Psoas muscle (tissue), 8 donors: ENCODE measurements around the gene ALDH1A2. TPM values are rescaled to one million over a fixed set of nuclear protein-coding genes. Genes with fewer than 3 reads are reported as not detected.

Source experiments
- ATAC-seq, 4 donors: fragments of 200-7000 bp; cut with Tn5 transposase; one replicate each; pipeline ENCODE4 v1.9.1; 2020; ENCODE audit warnings: moderate library complexity in 3 of 4, mild to moderate bottlenecking in 2 of 4
- DNase-seq, 2 donors: peaks; one replicate each; pipeline ENCODE4 v3.0.0-alpha.2; 2020
- H3K27ac ChIP-seq: fragments of 200-600 bp; one replicate; pipeline ENCODE4 v1.8.0; 2022
- H3K27me3 ChIP-seq, 3 donors: fragments of 200-600 bp in 1 of 3; one replicate each; pipeline versions ENCODE4 v1.6.1 to v1.8.0; 2013 to 2022; ENCODE audit warnings: low read length in 2 of 3, mild to moderate bottlenecking in 2 of 3, moderate library complexity in 1 of 3; ENCODE audit not compliant: insufficient read depth in 3 of 3
- H3K36me3 ChIP-seq, 2 donors: fragments of 200-600 bp in 1 of 2; one replicate each; pipeline versions ENCODE4 v1.6.1 to v1.8.0; 2013 to 2022; ENCODE audit warnings: low read depth in 1 of 2, mild to moderate bottlenecking in 1 of 2, moderate library complexity in 1 of 2; ENCODE audit not compliant: insufficient read depth in 1 of 2
- H3K4me1 ChIP-seq: fragments of 200-600 bp; one replicate; pipeline ENCODE4 v1.8.0; 2022
- H3K4me3 ChIP-seq: fragments of 200-600 bp; one replicate; pipeline ENCODE4 v1.8.0; 2022; ENCODE audit warnings: mild to moderate bottlenecking
- H3K9me3 ChIP-seq: fragments of 200-600 bp; one replicate; pipeline ENCODE4 v1.8.0; 2022
- WGBS, 3 donors: extraction: QIAGEN DNeasy Blood & Tissue Kit; methylation state at CpG; one replicate each; pipeline versions ENCODE4 v1.1.6 to v1.1.7; 2013; 5-methylcytosine and 5-hydroxymethylcytosine counted together
- intact Hi-C, 2 donors: fragments of 100-400 bp; cut with DNase I; formaldehyde crosslinking; loops; one replicate each; pipeline versions ENCODE4 v1.11.0 to v1.14.2; 2022
- polyA plus RNA-seq, 3 donors: library from polyadenylated mRNA; stranded (reverse); fragments of 200-250 nt; gene quantifications; one replicate each; pipeline ENCODE4 v1.2.3, GENCODE V29; 2013
- total RNA-seq, 4 donors: library from RNA; stranded (reverse); fragmentation: NEBNext Ultra II Directional in 2 of 4; extraction: Animal tissue kit (Norgen Biotek cat#: 25700) in 2 of 4; gene quantifications; one replicate each; pipeline versions ENCODE4 v1.2.1 to v1.2.4, GENCODE V29; 2021 to 2023
- TF ChIP-seq, protein P1 (sequence below): fragments of 200-600 bp; IDR thresholded peaks from one replicate; pipeline ENCODE4 v1.8.0; 2022; ENCODE audit warnings: antibody characterized with exemption
- donor health status: healthy with polysubstance abuse.
- donor health status: DM: no; HTN: no; CAD: no; lungs with moderate emphysema.
- donor health status: Bipolar disorder and iron deficiency.
- donor health status: healthy.
- donor health status: DM: yes; HTN: yes; CAD: no.
- donor health status: DM: no; HTN: no; CAD: no.
- donor health status: DM: no; HTN: no; CAD: no.
- donor health status: DM: yes; HTN: yes; CAD: no.

The ALDH1A2 gene
- total and polyA plus RNA-seq, 7 donors = 0.74 to 4.7 (median 2.5) TPM

DNA sequence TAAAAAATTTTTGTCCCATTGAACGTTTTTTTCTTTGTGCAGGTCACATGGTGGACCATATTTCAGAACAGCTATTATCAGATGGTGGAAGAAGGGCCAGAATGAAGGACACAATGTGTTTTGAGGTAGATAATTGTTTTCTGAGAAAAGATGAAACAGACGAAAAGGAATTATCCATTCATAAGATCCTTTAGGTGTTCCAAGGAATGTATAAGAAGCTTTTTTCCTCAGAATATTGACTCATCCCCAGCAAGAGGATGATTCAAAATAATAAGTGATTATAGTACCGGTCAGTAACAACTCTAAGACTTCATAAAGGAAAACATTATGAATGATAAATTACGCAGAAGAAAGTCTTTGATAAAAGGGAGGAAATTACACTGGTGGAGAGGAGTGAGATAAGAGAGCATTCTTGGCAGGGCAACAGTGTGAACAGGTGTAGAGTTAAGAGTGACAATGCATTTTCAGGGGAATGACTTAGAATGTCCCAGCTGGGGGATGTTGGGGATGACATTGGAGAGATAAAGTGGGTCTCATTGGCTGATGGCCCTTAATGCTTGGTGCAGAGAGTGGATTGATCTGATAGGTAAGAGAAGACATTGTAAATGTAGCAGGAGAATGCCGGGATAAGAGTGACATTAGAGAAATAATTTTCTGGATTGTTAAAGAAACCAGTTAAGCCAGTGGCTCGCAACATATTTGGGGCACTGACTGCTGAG is 45.6 kb upstream of the ALDH1A2 start:
- Histone ChIP-seq H3K27ac (no peak overlapping the region), H3K4me3 (no peak overlapping the region), H3K4me1 (no peaks in the 10 kb centered on the region), H3K36me3 (no peaks in the 10 kb centered on the region), H3K9me3 (no peaks in the 10 kb centered on the region), H3K27me3 (peaks cover 0 to 16% (median 3%) of the 10 kb centered on the region in 3 donors)
- intact Hi-C loops = no loop called here
- WGBS, 3 donors = 76 to 80% (median 77%) methylated on average over 6 of the region's 6 CpGs
- no peak for ATAC-seq
- no peak for DNase-seq
- TF ChIP-seq, protein P1, sequence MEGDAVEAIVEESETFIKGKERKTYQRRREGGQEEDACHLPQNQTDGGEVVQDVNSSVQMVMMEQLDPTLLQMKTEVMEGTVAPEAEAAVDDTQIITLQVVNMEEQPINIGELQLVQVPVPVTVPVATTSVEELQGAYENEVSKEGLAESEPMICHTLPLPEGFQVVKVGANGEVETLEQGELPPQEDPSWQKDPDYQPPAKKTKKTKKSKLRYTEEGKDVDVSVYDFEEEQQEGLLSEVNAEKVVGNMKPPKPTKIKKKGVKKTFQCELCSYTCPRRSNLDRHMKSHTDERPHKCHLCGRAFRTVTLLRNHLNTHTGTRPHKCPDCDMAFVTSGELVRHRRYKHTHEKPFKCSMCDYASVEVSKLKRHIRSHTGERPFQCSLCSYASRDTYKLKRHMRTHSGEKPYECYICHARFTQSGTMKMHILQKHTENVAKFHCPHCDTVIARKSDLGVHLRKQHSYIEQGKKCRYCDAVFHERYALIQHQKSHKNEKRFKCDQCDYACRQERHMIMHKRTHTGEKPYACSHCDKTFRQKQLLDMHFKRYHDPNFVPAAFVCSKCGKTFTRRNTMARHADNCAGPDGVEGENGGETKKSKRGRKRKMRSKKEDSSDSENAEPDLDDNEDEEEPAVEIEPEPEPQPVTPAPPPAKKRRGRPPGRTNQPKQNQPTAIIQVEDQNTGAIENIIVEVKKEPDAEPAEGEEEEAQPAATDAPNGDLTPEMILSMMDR = no peak

DNA sequence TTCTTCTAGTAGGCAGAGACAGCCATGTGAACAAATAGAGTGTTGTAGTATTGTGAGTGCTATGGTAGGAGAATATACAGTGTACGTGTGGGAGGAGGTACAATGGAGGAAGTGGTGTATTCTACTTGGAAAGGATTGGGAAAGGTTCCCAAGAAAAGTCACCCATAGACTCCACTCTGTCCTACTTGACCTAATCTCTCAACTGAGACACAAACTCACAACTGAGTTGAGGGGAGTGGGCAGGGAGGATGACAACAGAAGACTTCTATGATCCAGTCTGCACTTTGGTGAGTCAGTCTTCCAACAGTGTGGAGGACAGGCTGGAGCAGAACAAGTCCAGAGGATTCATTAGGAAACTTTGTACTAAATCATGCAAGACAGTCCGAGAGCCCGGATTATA is 43.9 kb upstream of the ALDH1A2 start:
- no peak overlapping the region for H3K27ac ChIP-seq
- ATAC-seq = no peak
- H3K27me3 ChIP-seq = peaks cover 0 to 16% (median 3%) of the 10 kb centered on the region in 3 donors
- no peaks in the 10 kb centered on the region for H3K36me3 ChIP-seq
- no peaks in the 10 kb centered on the region for H3K4me1 ChIP-seq
- 78 to 88% (median 81%) methylated on average over 3 of the region's 3 CpGs for WGBS, 3 donors
- TF ChIP-seq, protein P1 = no peak
- H3K9me3 ChIP-seq = no peaks in the 10 kb centered on the region
- H3K4me3 ChIP-seq = no peak overlapping the region
- intact Hi-C loops = no loop called here
- DNase-seq = no peak

DNA sequence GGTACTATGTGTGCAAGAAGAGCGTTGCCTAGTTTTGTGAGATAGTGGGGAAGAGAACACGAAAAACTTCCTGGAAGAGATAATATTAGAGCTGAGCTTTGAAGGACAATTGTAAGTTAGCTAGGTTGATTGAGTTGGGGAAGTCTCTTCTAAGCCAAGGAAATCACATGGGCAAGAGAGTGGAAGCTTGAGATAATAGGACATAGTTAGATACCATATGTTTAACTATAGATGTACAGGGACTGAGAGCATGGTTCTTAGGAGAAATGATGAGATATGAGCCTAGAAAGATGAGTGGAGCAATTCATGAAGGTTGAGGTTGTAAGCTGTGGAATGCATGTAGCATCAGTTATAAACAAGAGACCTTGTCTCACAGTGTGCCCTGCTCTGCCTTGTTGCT is 42.6 kb upstream of the ALDH1A2 start:
- Histone ChIP-seq H3K4me1 (no peaks in the 10 kb centered on the region), H3K36me3 (no peaks in the 10 kb centered on the region), H3K9me3 (no peaks in the 10 kb centered on the region), H3K27ac (no peak overlapping the region), H3K4me3 (no peak overlapping the region), H3K27me3 (peaks cover 0 to 16% (median 3%) of the 10 kb centered on the region in 3 donors)
- intact Hi-C loops = no loop called here
- DNase-seq = no peak
- WGBS, 3 donors = 92 to 94% (median 93%) methylated on average over 2 of the region's 2 CpGs
- TF ChIP-seq, protein P1 = no peak
- no peak for ATAC-seq

DNA sequence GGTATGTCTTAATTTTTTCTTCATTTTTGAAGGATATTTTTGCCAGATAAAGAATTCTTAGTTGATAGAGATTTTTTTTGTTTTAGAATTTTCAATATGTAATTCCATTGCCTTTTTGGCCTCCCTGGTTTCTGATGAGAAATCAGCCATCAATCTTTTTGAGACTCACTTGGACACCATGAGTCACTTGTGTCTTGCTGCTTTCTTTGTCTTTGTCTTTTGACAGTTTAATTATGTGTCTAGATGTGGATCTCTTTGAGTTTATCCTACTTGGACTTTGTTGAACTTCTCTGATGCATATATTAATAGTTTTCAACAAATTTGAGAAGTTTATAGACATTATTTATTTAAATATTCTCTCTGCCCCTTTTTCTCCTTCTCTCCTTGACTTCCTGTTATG is 38.0 kb upstream of the ALDH1A2 start:
- Histone ChIP-seq H3K9me3 (no peaks in the 10 kb centered on the region), H3K4me3 (no peak overlapping the region), H3K4me1 (no peaks in the 10 kb centered on the region), H3K36me3 (no peaks in the 10 kb centered on the region), H3K27me3 (peaks cover 0 to 3% (median 0%) of the 10 kb centered on the region in 3 donors), H3K27ac (no peak overlapping the region)
- no peak for ATAC-seq
- intact Hi-C loops = no loop called here
- TF ChIP-seq, protein P1 = no peak
- DNase-seq = no peak
